HL-60 (cell line): Measurements from ENCODE around the gene CD177.
"Not testable (repeated sequence)": the region's sequence is repeated elsewhere in the genome, so short reads cannot be mapped to it uniquely, and the experiment has no call there.

ENCODE experiments used
- CTCF ChIP-seq: IDR thresholded peaks from one replicate; pipeline ENCODE4 v1.5.1; 2011; ENCODE audit warnings: low read length, control low read depth, inconsistent platforms; ENCODE audit not compliant: insufficient read depth
- GABPA ChIP-seq: IDR thresholded peaks from 2 replicates; pipeline ENCODE4 v1.6.1; 2012; ENCODE audit warnings: low read depth
- POLR2AphosphoS5 ChIP-seq: IDR thresholded peaks from 2 replicates; pipeline ENCODE4 v1.6.1; 2012; ENCODE audit warnings: low read depth

- not testable (repeated sequence) for TF ChIP-seq CTCF, POLR2AphosphoS5, GABPA
Observed at GRCh38 chr19:43341098-43341497, 12.4 kb upstream of the CD177 start.
